Hepatocyte (in vitro differentiated cells): ENCODE results near the gene PES1. TPM values are rescaled to one million over a fixed set of nuclear protein-coding genes. Genes with fewer than 3 reads are reported as not detected.
"Not testable (repeated sequence)": the region's sequence is repeated elsewhere in the genome, so short reads cannot be mapped to it uniquely, and the experiment has no call there.

Experiments
- DNase-seq: peaks from one replicate; pipeline ENCODE4 v3.0.0-alpha.2; 2016; ENCODE audit warnings: low spot score
- H2AFZ ChIP-seq: fragments of 200-600 bp; sonication (generic); 2 replicates; pipeline ENCODE4 v1.6.0; 2016; ENCODE audit warnings: antibody characterized with exemption, mild to moderate bottlenecking
- H3K27ac ChIP-seq: fragments of 200-600 bp; sonication (generic); 2 replicates; pipeline ENCODE4 v1.5.1; 2016; ENCODE audit warnings: mild to moderate bottlenecking
- H3K27me3 ChIP-seq: fragments of 200-600 bp; sonication (generic); 2 replicates; pipeline ENCODE4 v1.6.1; 2016
- H3K36me3 ChIP-seq: fragments of 200-600 bp; sonication (generic); replicated peaks from 2 replicates; pipeline ENCODE4 v1.5.1; 2016; ENCODE audit warnings: low read depth; ENCODE audit not compliant: insufficient read depth
- H3K4me1 ChIP-seq: fragments of 200-600 bp; sonication (generic); 2 replicates; pipeline ENCODE4 v1.5.1; 2016; ENCODE audit warnings: mild to moderate bottlenecking, moderate library complexity; ENCODE audit not compliant: insufficient read depth
- H3K4me2 ChIP-seq: fragments of 200-600 bp; sonication (generic); 2 replicates; pipeline ENCODE4 v1.6.0; 2016
- H3K4me3 ChIP-seq: fragments of 200-600 bp; sonication (generic); 2 replicates; pipeline ENCODE4 v1.5.1; 2016; ENCODE audit warnings: mild to moderate bottlenecking
- H3K79me2 ChIP-seq: fragments of 200-600 bp; sonication (generic); 2 replicates; pipeline ENCODE4 v1.6.0; 2017; ENCODE audit warnings: mild to moderate bottlenecking
- H3K9me2 ChIP-seq: fragments of 200-600 bp; sonication (generic); replicated peaks from 2 replicates; pipeline ENCODE4 v1.6.0; 2017; ENCODE audit warnings: mild to moderate bottlenecking; ENCODE audit not compliant: insufficient read depth
- H3K9me3 ChIP-seq: fragments of 200-600 bp; sonication (generic); 2 replicates; pipeline ENCODE4 v1.5.1; 2016; ENCODE audit warnings: low read depth, mild to moderate bottlenecking
- H4K20me1 ChIP-seq: fragments of 200-600 bp; sonication (generic); 2 replicates; pipeline ENCODE4 v1.6.0; 2016; ENCODE audit warnings: mild to moderate bottlenecking; ENCODE audit not compliant: insufficient read depth, poor library complexity, severe bottlenecking
- CTCF ChIP-seq: fragments of 200-600 bp; sonication (generic); IDR thresholded peaks from 2 replicates; pipeline ENCODE4 v1.5.1; 2016; ENCODE audit warnings: antibody characterized with exemption, mild to moderate bottlenecking; ENCODE audit not compliant: poor library complexity
- EZH2 ChIP-seq: fragments of 200-600 bp; sonication (generic); IDR thresholded peaks from 2 replicates; pipeline ENCODE4 v1.6.1; 2016; ENCODE audit warnings: antibody characterized with exemption, mild to moderate bottlenecking, borderline replicate concordance
- EZH2phosphoT487 ChIP-seq: fragments of 200-600 bp; sonication (generic); IDR thresholded peaks from one replicate; pipeline ENCODE4 v1.6.1; 2018; ENCODE audit warnings: antibody characterized with exemption, mild to moderate bottlenecking, low read depth, moderate library complexity; ENCODE audit not compliant: unreplicated experiment, severe bottlenecking
- WGBS: methylation state at CpG from one replicate; pipeline ENCODE4 v1.1.6; 2016; ENCODE audit warnings: low lambda C conversion rate; ENCODE audit errors: missing lambda C conversion rate; 5-methylcytosine and 5-hydroxymethylcytosine counted together
- polyA plus RNA-seq: library from polyadenylated mRNA; unstranded; fragments of >200 nt; fragmentation: Nextera tagmentation; extraction: Ambion mirVana; gene quantifications from 2 replicates; pipeline ENCODE4 v1.2.1, GENCODE V29; 2016
- total RNA-seq: library from RNA; depleted of rRNA; stranded (reverse); fragments of >200 nt; gene quantifications from 2 replicates; pipeline ENCODE4 v1.2.3, GENCODE V29; 2014

PES1 gene
- total and polyA plus RNA-seq, 2 experiments from 2014 or later = 42.4 to 59.5 TPM

GRCh38 chr22:30569674-30570202 lies 22.0 kb downstream of the PES1 start:
- H3K4me2 ChIP-seq = no peak overlapping the region
- H3K27ac ChIP-seq = no peak overlapping the region
- no peaks in the 10 kb centered on the region for H3K27me3 ChIP-seq
- no peaks in the 10 kb centered on the region for H3K9me3 ChIP-seq
- H3K9me2 ChIP-seq = no peaks in the 10 kb centered on the region
- peaks cover 16% of the 10 kb centered on the region for H3K4me1 ChIP-seq
- no peak for DNase-seq
- 93% methylated on average over 10 of the region's 10 CpGs for WGBS
- H3K36me3 ChIP-seq = no peaks in the 10 kb centered on the region
- H4K20me1 ChIP-seq = no peaks in the 10 kb centered on the region
- no peak overlapping the region for H2AFZ ChIP-seq
- TF ChIP-seq CTCF (no peak), EZH2phosphoT487 (no peak), EZH2 (no peak)
- H3K79me2 ChIP-seq = peaks cover 5% of the 10 kb centered on the region
- H3K4me3 ChIP-seq = no peak overlapping the region

GRCh38 chr22:30568137-30568805 lies 23.4 kb downstream of the PES1 start:
- Histone ChIP-seq H4K20me1 (no peaks in the 10 kb centered on the region), H3K9me2 (no peaks in the 10 kb centered on the region), H3K36me3 (no peaks in the 10 kb centered on the region), H3K4me2 (no peak overlapping the region), H3K27ac (no peak overlapping the region), H3K4me1 (peaks cover 9% of the 10 kb centered on the region), H2AFZ (no peak overlapping the region), H3K9me3 (no peaks in the 10 kb centered on the region), H3K4me3 (no peak overlapping the region), H3K27me3 (no peaks in the 10 kb centered on the region), H3K79me2 (peaks cover 5% of the 10 kb centered on the region)
- TF ChIP-seq CTCF = no peak
- TF ChIP-seq EZH2 = no peak
- TF ChIP-seq EZH2phosphoT487 = no peak
- DNase-seq = no peak
- WGBS = 77% methylated on average over 10 of the region's 10 CpGs

- not testable (repeated sequence) for H3K36me3 ChIP-seq, H3K4me2 ChIP-seq, H3K27ac ChIP-seq, H4K20me1 ChIP-seq, H3K9me2 ChIP-seq, H2AFZ ChIP-seq, H3K79me2 ChIP-seq, H3K9me3 ChIP-seq, H3K27me3 ChIP-seq, H3K4me1 ChIP-seq, DNase-seq, H3K4me3 ChIP-seq
- 93% methylated on average over 6 of the region's 6 CpGs for WGBS
These were observed 24.4 kb downstream of the PES1 start for GRCh38 chr22:30567277-30567676.

- Histone ChIP-seq H3K4me2 (peak overlapping the region; percentile 7), H3K9me3 (no peaks in the 10 kb centered on the region), H3K4me3 (no peak overlapping the region), H3K4me1 (peaks cover 7% of the 10 kb centered on the region), H3K36me3 (no peaks in the 10 kb centered on the region), H2AFZ (no peak overlapping the region), H4K20me1 (no peaks in the 10 kb centered on the region), H3K9me2 (no peaks in the 10 kb centered on the region), H3K79me2 (peaks cover 5% of the 10 kb centered on the region), H3K27ac (peak overlapping the region; percentile 76), H3K27me3 (no peaks in the 10 kb centered on the region)
- 56% methylated on average over 7 of the region's 7 CpGs for WGBS
- DNase-seq = peak; percentile 82
- TF ChIP-seq EZH2 (no peak), CTCF (no peak), EZH2phosphoT487 (no peak)
These were observed 25.6 kb downstream of the PES1 start for GRCh38 chr22:30566125-30566524.
